H1 (cell line): ENCODE data around the gene WDR44. TPM values are rescaled to one million over a fixed set of nuclear protein-coding genes. Genes with fewer than 3 reads are reported as not detected.
A peak's percentile ranks its signal among the peaks of the same experiment; 100 is the strongest.

Experiments
- CTCF ChIA-PET: fragments of 300-600 bp; sonication (Branson Sonifier 250); formaldehyde crosslinking; loops from one replicate; lab custom pipeline; 2021; ENCODE audit not compliant: partially characterized antibody; lab: Charles Lee
- POLR2A ChIA-PET: fragments of 300-600 bp; sonication (Branson Sonifier 250); formaldehyde crosslinking; loops from one replicate; lab custom pipeline; 2021; ENCODE audit warnings: inconsistent platforms; ENCODE audit not compliant: partially characterized antibody; lab: Charles Lee
- DNase-seq, 2 experiments: peaks; one replicate each; pipeline versions ENCODE4 v3.0.0 to v3.0.0-alpha.2; 2010 to 2022; ENCODE audit warnings: low spot score in 2 of 2, low read depth in 1 of 2, mixed read lengths in 1 of 2
- FAIRE-seq: peaks from 2 replicates; lab custom pipeline; 2011; peaks lifted over from hg19 to GRCh38; lab: Jason Lieb, UNC
- H2AFZ ChIP-seq: 2 replicates; pipeline ENCODE4 v1.8.1; 2012; ENCODE audit warnings: low read length, inconsistent platforms
- H2AK5ac ChIP-seq: 2 replicates; pipeline ENCODE4 v1.6.1; 2013; ENCODE audit warnings: low read depth, low read length
- H2BK120ac ChIP-seq: replicated peaks from 2 replicates; pipeline ENCODE3; 2013; ENCODE audit warnings: low read depth, low read length, inconsistent platforms
- H2BK12ac ChIP-seq: 2 replicates; pipeline ENCODE4 v1.6.1; 2013; ENCODE audit warnings: low read depth, low read length
- H2BK15ac ChIP-seq: 2 replicates; pipeline ENCODE4 v1.6.1; 2013; ENCODE audit warnings: low read length
- H2BK20ac ChIP-seq: 2 replicates; pipeline ENCODE4 v1.6.1; 2013; ENCODE audit warnings: low read length
- H2BK5ac ChIP-seq: 2 replicates; pipeline ENCODE4 v1.6.1; 2013; ENCODE audit warnings: low read depth, low read length
- H3K14ac ChIP-seq: 2 replicates; pipeline ENCODE4 v1.6.1; 2013; ENCODE audit warnings: inconsistent platforms; ENCODE audit not compliant: insufficient read length
- H3K18ac ChIP-seq: 2 replicates; pipeline ENCODE4 v1.6.1; 2013; ENCODE audit warnings: low read length; ENCODE audit errors: extremely low read depth
- H3K23ac ChIP-seq: 2 replicates; pipeline ENCODE4 v1.6.1; 2013; ENCODE audit warnings: inconsistent platforms; ENCODE audit not compliant: insufficient read length
- H3K23me2 ChIP-seq: 2 replicates; pipeline ENCODE4 v1.6.1; 2013; ENCODE audit warnings: low read depth, low read length
- H3K27ac ChIP-seq: 2 replicates; pipeline ENCODE4 v1.6.1; 2011; ENCODE audit warnings: low read depth, low read length, inconsistent platforms
- H3K27me3 ChIP-seq, 4 experiments: replicated peaks in 1 of 4; 1 replicate in 1 of 4; 2 replicates in 3 of 4; pipeline versions ENCODE4 v1.6.1 to v1.8.1; 2011 to 2013; ENCODE audit warnings: low read length in 3 of 4, mild to moderate bottlenecking in 3 of 4, inconsistent platforms in 2 of 4, mixed read lengths in 2 of 4, moderate library complexity in 1 of 4; ENCODE audit not compliant: control insufficient read depth in 3 of 4, insufficient read depth in 3 of 4; ENCODE audit errors: extremely low read depth in 1 of 4
- H3K36me3 ChIP-seq, 4 experiments: 2 replicates each; pipeline versions ENCODE4 v1.6.1 to v1.8.1; 2011 to 2013; ENCODE audit warnings: mild to moderate bottlenecking in 4 of 4, low read length in 3 of 4, moderate library complexity in 2 of 4, control low read depth in 1 of 4, inconsistent platforms in 1 of 4; ENCODE audit not compliant: insufficient read depth in 4 of 4, control insufficient read depth in 2 of 4
- H3K4ac ChIP-seq: replicated peaks from 2 replicates; pipeline ENCODE3; 2013; ENCODE audit warnings: low read length, low read depth, mixed read lengths, inconsistent platforms; ENCODE audit not compliant: insufficient read length
- H3K4me1 ChIP-seq, 4 experiments: replicated peaks in 1 of 4; 1 replicate in 1 of 4; 2 replicates in 3 of 4; pipeline versions ENCODE4 v1.6.1 to v1.8.1; 2011 to 2013; ENCODE audit warnings: low read length in 3 of 4, inconsistent platforms in 2 of 4, mixed read lengths in 1 of 4; ENCODE audit not compliant: insufficient read depth in 4 of 4, control insufficient read depth in 3 of 4
- H3K4me2 ChIP-seq, 2 experiments: 2 replicates each; pipeline versions ENCODE4 v1.6.1 to v1.8.1; 2011 to 2013; ENCODE audit warnings: low read depth in 2 of 2, low read length in 2 of 2, control low read depth in 1 of 2, inconsistent platforms in 1 of 2, mild to moderate bottlenecking in 1 of 2; ENCODE audit not compliant: insufficient read depth in 1 of 2
- H3K4me3 ChIP-seq, 4 experiments: fragments of 200-600, 300-600 bp in 1 of 4; sonication (generic), shearing (Covaris generic), sonication (Bioruptor Twin) in 1 of 4; 2 replicates each; pipeline versions ENCODE4 v1.5.1 to v1.8.1; 2011 to 2016; ENCODE audit warnings: low read length in 4 of 4, low read depth in 3 of 4, control low read depth in 2 of 4, inconsistent platforms in 2 of 4, mild to moderate bottlenecking in 2 of 4, mixed read lengths in 1 of 4, moderate library complexity in 1 of 4; ENCODE audit not compliant: insufficient read depth in 2 of 4; ENCODE audit errors: extremely low read depth in 1 of 4
- H3K56ac ChIP-seq: replicated peaks from 2 replicates; pipeline ENCODE3; 2013; ENCODE audit warnings: low read depth, mild to moderate bottlenecking, mixed read lengths, low read length, inconsistent platforms; ENCODE audit not compliant: insufficient read length
- H3K79me1 ChIP-seq: 2 replicates; pipeline ENCODE4 v1.6.1; 2013; ENCODE audit warnings: low read depth, low read length, control low read depth
- H3K79me2 ChIP-seq, 2 experiments: 2 replicates each; pipeline versions ENCODE4 v1.6.1 to v1.8.1; 2012 to 2013; ENCODE audit warnings: low read length in 2 of 2, mild to moderate bottlenecking in 2 of 2, inconsistent platforms in 1 of 2; ENCODE audit not compliant: insufficient read depth in 2 of 2, control insufficient read depth in 1 of 2
- H3K9ac ChIP-seq, 4 experiments: replicated peaks in 1 of 4; 1 replicate in 1 of 4; 2 replicates in 3 of 4; pipeline versions ENCODE4 v1.6.1 to v1.8.1; 2011 to 2013; ENCODE audit warnings: low read depth in 3 of 4, low read length in 3 of 4, control low read depth in 2 of 4, mild to moderate bottlenecking in 2 of 4, moderate library complexity in 2 of 4, inconsistent platforms in 1 of 4; ENCODE audit errors: extremely low read depth in 1 of 4
- H3K9me3 ChIP-seq, 2 experiments: 2 replicates each; pipeline versions ENCODE4 v1.6.1 to v1.8.1; 2012 to 2013; ENCODE audit warnings: mild to moderate bottlenecking in 2 of 2, moderate library complexity in 2 of 2, control low read depth in 1 of 2, inconsistent platforms in 1 of 2, low read depth in 1 of 2, low read length in 1 of 2, mixed read lengths in 1 of 2; ENCODE audit not compliant: insufficient read depth in 2 of 2
- H4K20me1 ChIP-seq, 2 experiments: replicated peaks in 1 of 2; 2 replicates each; pipeline versions ENCODE3 to v1.8.1; 2011 to 2013; ENCODE audit warnings: inconsistent platforms in 2 of 2, low read length in 2 of 2, mild to moderate bottlenecking in 1 of 2; ENCODE audit not compliant: insufficient read depth in 2 of 2, control insufficient read depth in 1 of 2
- H4K5ac ChIP-seq: 2 replicates; pipeline ENCODE4 v1.6.1; 2013; ENCODE audit warnings: low read length, low read depth, mixed read lengths, inconsistent platforms; ENCODE audit not compliant: insufficient read length
- H4K8ac ChIP-seq: 2 replicates; pipeline ENCODE4 v1.8.0; 2013; ENCODE audit warnings: mild to moderate bottlenecking, moderate library complexity, low read length, inconsistent platforms; ENCODE audit not compliant: insufficient read depth; ENCODE audit errors: extremely low read depth
- H4K91ac ChIP-seq: replicated peaks from 2 replicates; pipeline ENCODE3; 2013; ENCODE audit warnings: low read length, mixed read lengths, inconsistent platforms; ENCODE audit not compliant: insufficient read length
- BCL11A ChIP-seq, 2 experiments: IDR thresholded peaks; one replicate each; pipeline ENCODE4 v1.6.1; 2011; ENCODE audit warnings: low read depth in 2 of 2, low read length in 2 of 2, mild to moderate bottlenecking in 2 of 2
- CHD2 ChIP-seq: IDR thresholded peaks from 2 replicates; pipeline ENCODE4 v1.6.1; 2012; ENCODE audit warnings: low read length, improper control_type of control experiment
- E2F6 ChIP-seq: IDR thresholded peaks from 2 replicates; pipeline ENCODE4 v1.6.1; 2012; ENCODE audit warnings: inconsistent platforms
- FOSL1 ChIP-seq: IDR thresholded peaks from 2 replicates; pipeline ENCODE4 v1.6.1; 2011; ENCODE audit warnings: mild to moderate bottlenecking, low read depth, low read length, moderate library complexity; ENCODE audit not compliant: insufficient read depth
- KDM1A ChIP-seq: fragments of 200-600, 300-600 bp; sonication (generic); IDR thresholded peaks from 2 replicates; pipeline ENCODE4 v1.7.1; 2016; ENCODE audit warnings: mild to moderate bottlenecking, low read length, borderline replicate concordance
- NRF1 ChIP-seq: IDR thresholded peaks from 2 replicates; pipeline ENCODE4 v1.6.1; 2011; ENCODE audit warnings: mild to moderate bottlenecking, low read depth, low read length, improper control_type of control experiment
- SIRT6 ChIP-seq: IDR thresholded peaks from one replicate; pipeline ENCODE4 v1.7.1; 2012; ENCODE audit warnings: low read length, inconsistent platforms
- SIX5 ChIP-seq: IDR thresholded peaks from 2 replicates; pipeline ENCODE4 v1.6.1; 2011; ENCODE audit warnings: mild to moderate bottlenecking, low read depth, low read length
- SP1 ChIP-seq: IDR thresholded peaks from 2 replicates; pipeline ENCODE4 v1.6.1; 2011; ENCODE audit warnings: low read depth, low read length
- SP4 ChIP-seq: IDR thresholded peaks from 2 replicates; pipeline ENCODE4 v1.6.1; 2012; ENCODE audit warnings: low read length, inconsistent platforms
- TAF1 ChIP-seq: IDR thresholded peaks from 2 replicates; pipeline ENCODE4 v1.6.1; 2011; ENCODE audit warnings: mild to moderate bottlenecking, low read depth, low read length
- TBP ChIP-seq: IDR thresholded peaks from 2 replicates; pipeline ENCODE4 v1.6.1; 2011; ENCODE audit warnings: low read depth, low read length, improper control_type of control experiment
- WGBS, 2 experiments: shearing (Covaris generic) in 1 of 2; methylation state at CpG; one replicate each; pipeline versions ENCODE4 v1.1.6 to v1.1.7; 2013 to 2015; ENCODE audit warnings: low lambda C conversion rate in 2 of 2, mixed read lengths in 2 of 2, inconsistent platforms in 1 of 2, low coverage in 1 of 2, missing lambda C conversion rate in 1 of 2; ENCODE audit not compliant: insufficient replicate concordance in 2 of 2, insufficient coverage in 1 of 2, insufficient read length in 1 of 2; ENCODE audit errors: extremely low coverage in 1 of 2, missing lambda C conversion rate in 1 of 2; 5-methylcytosine and 5-hydroxymethylcytosine counted together
- polyA plus RNA-seq, 7 experiments: library from polyadenylated mRNA; depleted of rRNA in 3 of 7; stranded (reverse) in 5 of 7; unstranded in 2 of 7; fragments of >200 nt in 5 of 7; fragments of 200-250 nt in 2 of 7; gene quantifications; 1 replicate in 5 of 7; 2 replicates in 1 of 7; 4 replicates in 1 of 7; pipeline versions ENCODE4 v1.2.1 to v1.2.3, GENCODE V29; 2011 to 2013; ENCODE audit warnings: missing spikeins in 2 of 7, mixed read lengths in 2 of 7
- total RNA-seq: library from RNA; stranded (reverse); fragmentation: NEBNext Ultra II Directional; extraction: Animal tissue kit (Norgen Biotek cat#: 25700); gene quantifications from 2 replicates; pipeline ENCODE4 v1.2.1, GENCODE V29; 2021

WDR44 gene
- total and polyA plus RNA-seq, 2 of the 8 experiments (the other 6 are each of a cell fraction or from before 2014, with no cell fraction given), result 5.1 to 17.2 TPM

DNA sequence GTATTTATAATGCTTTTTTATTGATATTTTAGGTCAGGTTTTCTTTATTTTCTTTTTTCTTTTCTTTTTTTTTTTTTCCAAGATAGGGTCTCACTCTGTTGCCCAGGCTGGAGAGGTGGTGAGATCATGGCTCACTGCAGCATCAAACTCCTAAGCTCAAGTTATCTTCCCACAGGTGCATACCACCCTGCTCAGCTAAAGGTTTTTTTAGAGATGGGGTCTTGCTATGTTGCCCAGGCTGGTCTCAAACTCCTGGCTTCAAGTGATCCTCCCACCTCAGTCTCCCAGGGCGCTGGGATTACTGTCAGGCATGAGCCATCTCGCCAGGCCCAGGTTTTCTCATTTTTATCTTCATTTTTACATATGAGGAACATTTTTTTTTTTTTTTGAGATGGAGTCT is 3.3 kb downstream of the WDR44 start:
- H4K8ac ChIP-seq, result no peak overlapping the region
- H3K9me3 ChIP-seq, result no peaks in the 10 kb centered on the region
- H2BK120ac ChIP-seq, result no peak overlapping the region
- no peak for DNase-seq
- no peak overlapping the region for H2AK5ac ChIP-seq
- H3K27ac ChIP-seq, result no peak overlapping the region
- no peak overlapping the region for H2BK5ac ChIP-seq
- no peak overlapping the region for H3K23ac ChIP-seq
- peak overlapping the region in 1 of 4 experiments; percentile 92; a peak in 1 of 8 replicates for H3K4me3 ChIP-seq
- H4K20me1 ChIP-seq, result peaks cover 0 to 4% of the 10 kb centered on the region in 2 experiments
- H2BK15ac ChIP-seq, result no peak overlapping the region
- no peak overlapping the region for H3K56ac ChIP-seq
- no peak overlapping the region for H4K91ac ChIP-seq
- peaks cover 0 to 5% (median 2%) of the 10 kb centered on the region in 4 experiments; a peak in 2 of 7 replicates for H3K4me1 ChIP-seq
- no peaks in the 10 kb centered on the region for H3K27me3 ChIP-seq
- H3K4ac ChIP-seq, result no peak overlapping the region
- H2AFZ ChIP-seq, result no peak overlapping the region
- no peak for FAIRE-seq
- H3K79me1 ChIP-seq, result no peaks in the 10 kb centered on the region
- peak overlapping the region in 1 of 2 experiments; percentile 69; a peak in 1 of 4 replicates for H3K4me2 ChIP-seq
- H2BK12ac ChIP-seq, result no peak overlapping the region
- no peak overlapping the region for H2BK20ac ChIP-seq
- H3K23me2 ChIP-seq, result 0 out of 2 replicates have a peak, but pooled peaks cover 2% of the 10 kb centered on the region
- H3K79me2 ChIP-seq, result peaks cover 0 to 71% of the 10 kb centered on the region in 2 experiments; a peak in 2 of 4 replicates
- H3K18ac ChIP-seq, result no peak overlapping the region
- no peaks in the 10 kb centered on the region for H3K36me3 ChIP-seq
- no peak overlapping the region for H3K14ac ChIP-seq
- ChIA-PET CTCF (no interaction called here), POLR2A (no interaction called here)
- H3K9ac ChIP-seq, result no peak overlapping the region
- H4K5ac ChIP-seq, result no peak overlapping the region
- WGBS, 2 experiments, result 83% methylated on average over 2 of the region's 2 CpGs; no CpG with 5 or more reads in 1 of the 2 experiments
- TF ChIP-seq TAF1 (no peak), E2F6 (no peak), SIX5 (no peak), BCL11A (IDR thresholded peaks at IDR 0.05; ENCODE audit: low read depth in 2 of 2, low read length in 2 of 2) (no peak), FOSL1 (no peak), NRF1 (no peak), KDM1A (no peak), SIRT6 (no peak), SP1 (no peak), CHD2 (no peak), TBP (no peak), SP4 (no peak)
